Measurements from ENCODE around the gene BEGAIN. TPM values are rescaled to one million over a fixed set of nuclear protein-coding genes. Genes with fewer than 3 reads are reported as not detected.

Gene BEGAIN
- total RNA-seq, 4 donors from 2014 or later, result 9.6 to 17.0 (median 11.6) TPM

DNA sequence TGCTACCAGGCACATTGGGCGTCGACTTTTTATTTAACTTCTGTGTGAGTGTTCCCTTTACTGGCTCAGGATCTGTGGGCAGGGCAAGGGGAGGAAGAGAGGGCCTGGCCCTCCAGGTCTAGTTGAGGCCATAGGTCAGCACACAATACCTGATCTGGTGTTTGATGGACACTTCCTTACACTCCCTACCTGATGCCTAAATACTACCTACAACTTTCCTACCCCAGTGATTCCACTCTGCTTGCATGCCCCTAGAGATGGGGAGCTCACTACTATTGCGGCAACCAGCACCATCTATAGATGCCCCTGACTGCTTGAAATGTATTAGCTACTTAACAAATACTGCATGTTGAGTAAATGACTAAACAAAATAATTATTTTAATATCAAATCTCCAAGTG is 20.8 kb upstream of the BEGAIN start:
- no peaks in the 10 kb centered on the region for H3K36me3 ChIP-seq
- WGBS, 2 donors, result 93% methylated on average over 3 of the region's 3 CpGs
- peaks cover 0 to 7% of the 10 kb centered on the region in 2 donors for H3K27me3 ChIP-seq

DNA sequence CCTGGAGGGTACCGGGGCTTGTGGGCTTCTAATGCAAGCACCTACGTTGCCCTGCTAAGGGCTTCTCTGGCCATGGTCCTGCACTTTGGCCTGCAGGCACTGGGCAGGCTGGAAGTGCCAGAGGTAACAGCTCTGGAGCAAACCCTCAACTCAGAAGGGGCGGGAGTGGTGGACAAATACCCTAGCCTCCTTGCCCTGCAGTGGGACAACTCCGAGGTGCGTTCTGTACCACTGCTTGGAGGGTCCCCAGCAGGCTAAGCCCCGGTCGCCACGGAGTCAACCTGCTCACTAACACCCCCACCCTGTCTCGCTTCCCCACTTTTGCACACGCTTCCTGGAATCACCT is 20.4 kb upstream of the BEGAIN start:
- no peak overlapping the region for H3K4me3 ChIP-seq
- no peak overlapping the region for H3K27ac ChIP-seq
- no peaks in the 10 kb centered on the region for H3K36me3 ChIP-seq
- 89 to 92% methylated on average over 10 of the region's 10 CpGs for WGBS, 2 donors
- peaks cover 0 to 7% of the 10 kb centered on the region in 2 donors for H3K27me3 ChIP-seq
- no peak for TF ChIP-seq POLR2A (IDR thresholded peaks at IDR 0.05)
- no peak for TF ChIP-seq CTCF (IDR thresholded peaks at IDR 0.05)
- TF ChIP-seq EP300 (IDR thresholded peaks at IDR 0.05), result no peak
- no peaks in the 10 kb centered on the region for H3K4me1 ChIP-seq
- H3K9me3 ChIP-seq, result no peaks in the 10 kb centered on the region
- DNase-seq (ENCODE audit: low spot score in 2 of 2), result no peak

More for the DNA sequence above, 20.8 kb upstream of the BEGAIN start:
- Histone ChIP-seq H3K27ac (no peak overlapping the region), H3K4me1 (no peaks in the 10 kb centered on the region), H3K4me3 (no peak overlapping the region), H3K9me3 (no peaks in the 10 kb centered on the region)
- no peak for TF ChIP-seq EP300 (IDR thresholded peaks at IDR 0.05)
- TF ChIP-seq POLR2A (IDR thresholded peaks at IDR 0.05), result no peak
- TF ChIP-seq CTCF (IDR thresholded peaks at IDR 0.05), result no peak
- no peak for DNase-seq (ENCODE audit: low spot score in 2 of 2)

DNA sequence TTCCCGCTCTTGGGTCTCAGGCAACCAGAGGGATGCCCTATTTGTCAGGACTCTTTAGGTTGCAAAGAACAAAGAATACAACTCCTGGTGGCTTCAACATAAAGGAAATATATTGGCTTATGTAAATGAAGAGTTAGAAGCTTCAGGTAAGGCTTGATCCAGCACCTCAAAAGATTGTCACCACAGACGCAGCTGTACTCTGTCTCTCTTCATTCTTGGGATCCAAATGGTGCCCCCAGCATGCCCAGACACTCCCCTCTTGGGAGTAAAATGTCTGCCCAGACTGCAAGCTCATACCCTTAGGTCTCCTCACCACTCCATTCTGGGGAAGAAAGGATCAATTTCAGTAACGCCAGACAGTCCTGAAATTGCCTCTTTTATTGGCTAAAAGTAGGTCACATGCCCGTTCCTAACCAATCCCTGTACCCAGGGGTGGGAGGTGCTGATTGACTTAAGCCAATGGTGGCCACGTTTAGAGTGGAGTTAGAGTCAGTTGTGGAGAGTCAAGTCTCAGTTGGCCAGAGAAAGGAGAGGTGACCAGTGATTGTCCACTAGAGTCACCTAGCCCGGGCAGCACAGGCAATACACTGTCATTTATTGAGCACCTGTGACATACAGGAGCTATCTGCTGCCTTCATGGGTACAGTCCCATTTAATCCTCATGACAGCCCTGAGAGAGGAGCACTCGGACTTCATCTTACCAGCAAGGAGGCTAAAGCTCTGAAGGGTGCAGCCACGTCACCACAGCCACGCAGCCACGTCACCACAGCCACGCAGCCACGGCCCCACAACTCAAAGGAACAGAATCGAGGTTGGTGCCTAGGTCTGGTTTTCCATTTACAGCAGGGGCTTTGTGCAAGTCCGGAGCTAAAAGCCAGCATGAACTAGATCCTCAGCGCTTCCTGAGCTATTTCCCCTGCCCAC is 19.7 kb upstream of the BEGAIN start:
- no peak for DNase-seq (ENCODE audit: low spot score in 2 of 2)
- Histone ChIP-seq H3K36me3 (no peaks in the 10 kb centered on the region), H3K27me3 (peaks cover 0 to 7% of the 10 kb centered on the region in 2 donors), H3K4me1 (no peaks in the 10 kb centered on the region), H3K9me3 (peaks cover 0 to 6% (median 0%) of the 10 kb centered on the region in 4 donors), H3K4me3 (no peak overlapping the region), H3K27ac (no peak overlapping the region)
- TF ChIP-seq CTCF (IDR thresholded peaks at IDR 0.05), result no peak
- no peak for TF ChIP-seq EP300 (IDR thresholded peaks at IDR 0.05)
- no peak for TF ChIP-seq POLR2A (IDR thresholded peaks at IDR 0.05)
- 85 to 87% methylated on average over 14 to 15 of the region's 15 CpGs for WGBS, 2 donors

- 65 to 66% methylated on average over 29 of the region's 29 CpGs for WGBS, 2 donors
- no peak for DNase-seq (ENCODE audit: low spot score in 2 of 2)
Observed at GRCh38 chr14:100605706-100606686, 18.8 kb upstream of the BEGAIN start.

More at GRCh38 chr14:100605706-100606686, 18.8 kb upstream of the BEGAIN start:
- TF ChIP-seq EP300 (IDR thresholded peaks at IDR 0.05) (no peak), POLR2A (IDR thresholded peaks at IDR 0.05) (no peak), CTCF (IDR thresholded peaks at IDR 0.05) (no peak)
- Histone ChIP-seq H3K36me3 (no peaks in the 10 kb centered on the region), H3K27me3 (peaks cover 0 to 7% of the 10 kb centered on the region in 2 donors), H3K4me3 (no peak overlapping the region), H3K27ac (no peak overlapping the region), H3K9me3 (peaks cover 0 to 16% (median 0%) of the 10 kb centered on the region in 4 donors), H3K4me1 (no peaks in the 10 kb centered on the region)
